Liver (tissue), 9 donors: ENCODE measurements around the gene NEB. TPM values are rescaled to one million over a fixed set of nuclear protein-coding genes. Genes with fewer than 3 reads are reported as not detected.

Experiments used
- DNase-seq: peaks from one replicate; pipeline ENCODE4 v3.0.0-alpha.2; 2017; ENCODE audit warnings: low spot score
- H3K27ac ChIP-seq, 2 donors: one replicate each; pipeline ENCODE4 v1.7.0; 2013; ENCODE audit warnings: inconsistent platforms in 2 of 2, low read length in 2 of 2, control low read depth in 1 of 2, low read depth in 1 of 2, mild to moderate bottlenecking in 1 of 2
- H3K27me3 ChIP-seq, 4 donors: one replicate each; pipeline versions ENCODE4 v1.6.1 to v1.7.0; 2013; ENCODE audit warnings: low read length in 3 of 4, inconsistent platforms in 1 of 4, mild to moderate bottlenecking in 1 of 4, moderate library complexity in 1 of 4; ENCODE audit not compliant: control insufficient read depth in 4 of 4, insufficient read depth in 4 of 4
- H3K36me3 ChIP-seq, 4 donors: one replicate each; pipeline versions ENCODE4 v1.6.1 to v1.7.0; 2013; ENCODE audit warnings: low read length in 3 of 4, mild to moderate bottlenecking in 3 of 4, low read depth in 1 of 4, moderate library complexity in 1 of 4; ENCODE audit not compliant: control insufficient read depth in 4 of 4, insufficient read depth in 3 of 4
- H3K4me1 ChIP-seq, 4 donors: one replicate each; pipeline versions ENCODE4 v1.6.1 to v1.7.0; 2013; ENCODE audit warnings: low read length in 3 of 4, mild to moderate bottlenecking in 3 of 4, moderate library complexity in 1 of 4; ENCODE audit not compliant: control insufficient read depth in 4 of 4, insufficient read depth in 4 of 4
- H3K4me3 ChIP-seq, 3 donors: one replicate each; pipeline versions ENCODE4 v1.6.1 to v1.7.0; 2013; ENCODE audit warnings: low read length in 3 of 3, control low read depth in 1 of 3, low read depth in 1 of 3, mild to moderate bottlenecking in 1 of 3
- H3K9ac ChIP-seq, 2 donors: one replicate each; pipeline ENCODE4 v1.7.0; 2013; ENCODE audit warnings: low read length in 2 of 2, mild to moderate bottlenecking in 2 of 2, moderate library complexity in 2 of 2, control low read depth in 1 of 2, low read depth in 1 of 2
- H3K9me3 ChIP-seq, 4 donors: one replicate each; pipeline versions ENCODE4 v1.6.1 to v1.7.0; 2013; ENCODE audit warnings: low read length in 3 of 4; ENCODE audit not compliant: control insufficient read depth in 4 of 4
- ATF3 ChIP-seq: IDR thresholded peaks from 2 replicates; pipeline ENCODE4 v1.6.1; 2016; ENCODE audit warnings: antibody characterized with exemption
- CTCF ChIP-seq: fragments of 150-350 bp; IDR thresholded peaks from 2 replicates; pipeline ENCODE4 v1.5.1; 2017; ENCODE audit warnings: improper control_type of control experiment, low read depth, low read length; ENCODE audit not compliant: missing input control
- EGR1 ChIP-seq, 2 donors: IDR thresholded peaks; 2 replicates each; pipeline ENCODE4 v1.6.1; 2016 to 2018; ENCODE audit warnings: antibody characterized with exemption in 2 of 2, low read depth in 2 of 2
- FOXA1 ChIP-seq: IDR thresholded peaks from 2 replicates; pipeline ENCODE4 v1.6.1; 2016; ENCODE audit warnings: antibody characterized with exemption
- FOXA2 ChIP-seq: IDR thresholded peaks from 2 replicates; pipeline ENCODE4 v1.6.1; 2016; ENCODE audit warnings: antibody characterized with exemption
- GABPA ChIP-seq, 2 donors: IDR thresholded peaks in 1 of 2; conservative IDR thresholded peaks in 1 of 2; 2 replicates each; pipeline ENCODE4 v1.6.1; 2016; ENCODE audit warnings: antibody characterized with exemption in 2 of 2, mild to moderate bottlenecking in 1 of 2, moderate library complexity in 1 of 2
- HNF4A ChIP-seq, 2 donors: conservative IDR thresholded peaks; 2 replicates each; pipeline ENCODE4 v1.6.1; 2016; ENCODE audit warnings: antibody characterized with exemption in 2 of 2, mild to moderate bottlenecking in 2 of 2
- HNF4G ChIP-seq: IDR thresholded peaks from 2 replicates; pipeline ENCODE4 v1.6.1; 2016; ENCODE audit warnings: antibody characterized with exemption
- JUND ChIP-seq, 2 donors: IDR thresholded peaks; 2 replicates each; pipeline ENCODE4 v1.6.1; 2016; ENCODE audit warnings: antibody characterized with exemption in 2 of 2
- MAX ChIP-seq: IDR thresholded peaks from 2 replicates; pipeline ENCODE4 v1.6.1; 2016; ENCODE audit warnings: antibody characterized with exemption
- NR2F2 ChIP-seq: IDR thresholded peaks from 2 replicates; pipeline ENCODE4 v1.6.1; 2016; ENCODE audit warnings: antibody characterized with exemption
- RAD21 ChIP-seq, 2 donors: IDR thresholded peaks; 2 replicates each; pipeline ENCODE4 v1.6.1; 2016; ENCODE audit warnings: antibody characterized with exemption in 2 of 2, mild to moderate bottlenecking in 2 of 2
- RXRA ChIP-seq, 2 donors: IDR thresholded peaks; 2 replicates each; pipeline ENCODE4 v1.6.1; 2017 to 2018; ENCODE audit warnings: antibody characterized with exemption in 2 of 2, mild to moderate bottlenecking in 1 of 2
- SP1 ChIP-seq: IDR thresholded peaks from 2 replicates; pipeline ENCODE4 v1.6.1; 2018; ENCODE audit warnings: antibody characterized with exemption, mild to moderate bottlenecking
- TAF1 ChIP-seq: conservative IDR thresholded peaks from 2 replicates; pipeline ENCODE4 v1.6.1; 2016; ENCODE audit warnings: antibody characterized with exemption, mild to moderate bottlenecking
- YY1 ChIP-seq: IDR thresholded peaks from 2 replicates; pipeline ENCODE4 v1.6.1; 2016; ENCODE audit warnings: antibody characterized with exemption, mild to moderate bottlenecking
- WGBS: extraction: QIAGEN DNeasy Blood & Tissue Kit; methylation state at CpG from one replicate; pipeline ENCODE4 v1.1.7; 2013; 5-methylcytosine and 5-hydroxymethylcytosine counted together
- polyA plus RNA-seq, 2 donors: library from polyadenylated mRNA; stranded (reverse) in 1 of 2; unstranded in 1 of 2; fragments of 200-250 nt in 1 of 2; fragments of >200 nt in 1 of 2; fragmentation: Nextera tagmentation in 1 of 2; extraction: Ambion mirVana in 1 of 2; gene quantifications; one replicate each; pipeline versions ENCODE4 v1.2.1 to v1.2.3, GENCODE V29; 2013 to 2015
- total RNA-seq, 2 donors: library from RNA; depleted of rRNA; stranded (reverse); fragments of >200 nt; gene quantifications; one replicate each; pipeline ENCODE4 v1.2.3, GENCODE V29; 2014
- TF ChIP-seq, protein P1 (sequence below): IDR thresholded peaks from 2 replicates; pipeline ENCODE4 v1.6.1; 2016; ENCODE audit warnings: antibody characterized with exemption, mild to moderate bottlenecking
- TF ChIP-seq, protein P2 (sequence below): IDR thresholded peaks from 2 replicates; pipeline ENCODE4 v1.6.1; 2016; ENCODE audit warnings: antibody characterized with exemption
- donor health status: healthy.
- donor health status: healthy.
- donor health status: healthy.
- donor health status: healthy.
- donor health status: healthy.

NEB gene
- total and polyA plus RNA-seq, 4 donors = 0.28 to 6.4 (median 2.7) TPM

- no peak for DNase-seq
- Histone ChIP-seq H3K4me3 (no peak overlapping the region), H3K9me3 (no peaks in the 10 kb centered on the region), H3K9ac (no peak overlapping the region), H3K4me1 (no peaks in the 10 kb centered on the region), H3K27ac (no peak overlapping the region), H3K27me3 (no peaks in the 10 kb centered on the region), H3K36me3 (no peaks in the 10 kb centered on the region)
- 96% methylated on average over 5 of the region's 5 CpGs for WGBS
- no peak for TF ChIP-seq EGR1 (IDR thresholded peaks at IDR 0.05; ENCODE audit: low read depth in 2 of 2)
- no peak for TF ChIP-seq NR2F2
- TF ChIP-seq FOXA2 = no peak
- TF ChIP-seq JUND (IDR thresholded peaks at IDR 0.05) = no peak
- TF ChIP-seq, protein P1, sequence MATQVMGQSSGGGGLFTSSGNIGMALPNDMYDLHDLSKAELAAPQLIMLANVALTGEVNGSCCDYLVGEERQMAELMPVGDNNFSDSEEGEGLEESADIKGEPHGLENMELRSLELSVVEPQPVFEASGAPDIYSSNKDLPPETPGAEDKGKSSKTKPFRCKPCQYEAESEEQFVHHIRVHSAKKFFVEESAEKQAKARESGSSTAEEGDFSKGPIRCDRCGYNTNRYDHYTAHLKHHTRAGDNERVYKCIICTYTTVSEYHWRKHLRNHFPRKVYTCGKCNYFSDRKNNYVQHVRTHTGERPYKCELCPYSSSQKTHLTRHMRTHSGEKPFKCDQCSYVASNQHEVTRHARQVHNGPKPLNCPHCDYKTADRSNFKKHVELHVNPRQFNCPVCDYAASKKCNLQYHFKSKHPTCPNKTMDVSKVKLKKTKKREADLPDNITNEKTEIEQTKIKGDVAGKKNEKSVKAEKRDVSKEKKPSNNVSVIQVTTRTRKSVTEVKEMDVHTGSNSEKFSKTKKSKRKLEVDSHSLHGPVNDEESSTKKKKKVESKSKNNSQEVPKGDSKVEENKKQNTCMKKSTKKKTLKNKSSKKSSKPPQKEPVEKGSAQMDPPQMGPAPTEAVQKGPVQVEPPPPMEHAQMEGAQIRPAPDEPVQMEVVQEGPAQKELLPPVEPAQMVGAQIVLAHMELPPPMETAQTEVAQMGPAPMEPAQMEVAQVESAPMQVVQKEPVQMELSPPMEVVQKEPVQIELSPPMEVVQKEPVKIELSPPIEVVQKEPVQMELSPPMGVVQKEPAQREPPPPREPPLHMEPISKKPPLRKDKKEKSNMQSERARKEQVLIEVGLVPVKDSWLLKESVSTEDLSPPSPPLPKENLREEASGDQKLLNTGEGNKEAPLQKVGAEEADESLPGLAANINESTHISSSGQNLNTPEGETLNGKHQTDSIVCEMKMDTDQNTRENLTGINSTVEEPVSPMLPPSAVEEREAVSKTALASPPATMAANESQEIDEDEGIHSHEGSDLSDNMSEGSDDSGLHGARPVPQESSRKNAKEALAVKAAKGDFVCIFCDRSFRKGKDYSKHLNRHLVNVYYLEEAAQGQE = no peak
- TF ChIP-seq RXRA (IDR thresholded peaks at IDR 0.05) = no peak
- no peak for TF ChIP-seq FOXA1
- no peak for TF ChIP-seq HNF4G
- TF ChIP-seq SP1 = no peak
- no peak for TF ChIP-seq HNF4A (conservative IDR thresholded peaks at IDR 0.05)
- TF ChIP-seq YY1 = no peak
- no peak for TF ChIP-seq RAD21 (IDR thresholded peaks at IDR 0.05)
- TF ChIP-seq CTCF = no peak
- TF ChIP-seq GABPA (IDR thresholded peaks at IDR 0.05 in 1 of 2, conservative IDR thresholded peaks at IDR 0.05 in 1 of 2) = no peak
- TF ChIP-seq, protein P2, sequence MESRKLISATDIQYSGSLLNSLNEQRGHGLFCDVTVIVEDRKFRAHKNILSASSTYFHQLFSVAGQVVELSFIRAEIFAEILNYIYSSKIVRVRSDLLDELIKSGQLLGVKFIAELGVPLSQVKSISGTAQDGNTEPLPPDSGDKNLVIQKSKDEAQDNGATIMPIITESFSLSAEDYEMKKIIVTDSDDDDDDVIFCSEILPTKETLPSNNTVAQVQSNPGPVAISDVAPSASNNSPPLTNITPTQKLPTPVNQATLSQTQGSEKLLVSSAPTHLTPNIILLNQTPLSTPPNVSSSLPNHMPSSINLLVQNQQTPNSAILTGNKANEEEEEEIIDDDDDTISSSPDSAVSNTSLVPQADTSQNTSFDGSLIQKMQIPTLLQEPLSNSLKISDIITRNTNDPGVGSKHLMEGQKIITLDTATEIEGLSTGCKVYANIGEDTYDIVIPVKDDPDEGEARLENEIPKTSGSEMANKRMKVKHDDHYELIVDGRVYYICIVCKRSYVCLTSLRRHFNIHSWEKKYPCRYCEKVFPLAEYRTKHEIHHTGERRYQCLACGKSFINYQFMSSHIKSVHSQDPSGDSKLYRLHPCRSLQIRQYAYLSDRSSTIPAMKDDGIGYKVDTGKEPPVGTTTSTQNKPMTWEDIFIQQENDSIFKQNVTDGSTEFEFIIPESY = no peak
- TF ChIP-seq ATF3 = no peak
- TF ChIP-seq MAX = no peak
- TF ChIP-seq TAF1 = no peak
Observed at GRCh38 chr2:151575338-151575737, 158.9 kb downstream of the NEB start.
